ENCODE data around the gene TTC7B. TPM values are rescaled to one million over a fixed set of nuclear protein-coding genes. Genes with fewer than 3 reads are reported as not detected.

Gene TTC7B
- total RNA-seq, 1 donor from 2014 or later: 20.6 TPM

DNA sequence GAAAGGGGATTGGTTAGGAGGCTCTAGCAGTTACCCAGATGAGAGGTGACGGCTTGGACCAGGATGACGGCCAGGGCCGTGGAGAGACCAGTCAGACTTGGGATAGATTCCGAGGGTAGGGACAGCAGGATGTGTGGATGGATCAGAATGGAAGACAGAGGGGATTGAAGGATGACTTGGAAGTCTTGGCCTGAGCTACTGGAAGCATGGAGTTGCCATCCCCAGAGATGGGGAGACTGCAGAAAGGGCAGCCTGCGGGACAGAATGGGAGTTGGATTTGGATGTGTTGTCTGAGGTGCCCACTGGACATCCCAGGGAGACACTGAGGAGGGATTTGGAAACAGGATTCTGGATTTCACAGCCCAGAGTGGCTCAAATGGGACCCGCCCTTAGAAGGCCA lies 317.1 kb downstream of the TTC7B start:
- no peak overlapping the region for H3K27ac ChIP-seq
- TF ChIP-seq EZH2phosphoT487 (IDR thresholded peaks at IDR 0.05): no peak
- no peak for TF ChIP-seq EZH2 (IDR thresholded peaks at IDR 0.05)
- TF ChIP-seq, protein P1, sequence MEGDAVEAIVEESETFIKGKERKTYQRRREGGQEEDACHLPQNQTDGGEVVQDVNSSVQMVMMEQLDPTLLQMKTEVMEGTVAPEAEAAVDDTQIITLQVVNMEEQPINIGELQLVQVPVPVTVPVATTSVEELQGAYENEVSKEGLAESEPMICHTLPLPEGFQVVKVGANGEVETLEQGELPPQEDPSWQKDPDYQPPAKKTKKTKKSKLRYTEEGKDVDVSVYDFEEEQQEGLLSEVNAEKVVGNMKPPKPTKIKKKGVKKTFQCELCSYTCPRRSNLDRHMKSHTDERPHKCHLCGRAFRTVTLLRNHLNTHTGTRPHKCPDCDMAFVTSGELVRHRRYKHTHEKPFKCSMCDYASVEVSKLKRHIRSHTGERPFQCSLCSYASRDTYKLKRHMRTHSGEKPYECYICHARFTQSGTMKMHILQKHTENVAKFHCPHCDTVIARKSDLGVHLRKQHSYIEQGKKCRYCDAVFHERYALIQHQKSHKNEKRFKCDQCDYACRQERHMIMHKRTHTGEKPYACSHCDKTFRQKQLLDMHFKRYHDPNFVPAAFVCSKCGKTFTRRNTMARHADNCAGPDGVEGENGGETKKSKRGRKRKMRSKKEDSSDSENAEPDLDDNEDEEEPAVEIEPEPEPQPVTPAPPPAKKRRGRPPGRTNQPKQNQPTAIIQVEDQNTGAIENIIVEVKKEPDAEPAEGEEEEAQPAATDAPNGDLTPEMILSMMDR (IDR thresholded peaks at IDR 0.05): no peak
- no peak overlapping the region for H3K4me3 ChIP-seq
- no peak for DNase-seq (ENCODE audit: low spot score)
- H3K9me3 ChIP-seq (ENCODE audit: low read depth): no peaks in the 10 kb centered on the region
- H3K36me3 ChIP-seq: no peaks in the 10 kb centered on the region
- H3K27me3 ChIP-seq: no peaks in the 10 kb centered on the region
- H3K9ac ChIP-seq: no peak overlapping the region
- H2AFZ ChIP-seq (replicated peaks): no peak overlapping the region
- Mint-ChIP-seq H3K9me3 (peaks cover 3% of the 10 kb centered on the region), H3K4me3 (no peak overlapping the region), H3K4me1 (peaks cover 24% of the 10 kb centered on the region), H3K27me3 (ENCODE audit: insufficient read depth, low read depth) (peaks cover 20% of the 10 kb centered on the region), H3K27ac (no peak overlapping the region), H3K36me3 (no peaks in the 10 kb centered on the region)
- H3K4me2 ChIP-seq: no peak overlapping the region
- H3K79me2 ChIP-seq (ENCODE audit: low read depth): no peaks in the 10 kb centered on the region
- no peaks in the 10 kb centered on the region for H3F3A ChIP-seq (ENCODE audit: low read depth)
- no peaks in the 10 kb centered on the region for H3K4me1 ChIP-seq
- no peaks in the 10 kb centered on the region for H4K20me1 ChIP-seq (ENCODE audit: low read depth)

DNA sequence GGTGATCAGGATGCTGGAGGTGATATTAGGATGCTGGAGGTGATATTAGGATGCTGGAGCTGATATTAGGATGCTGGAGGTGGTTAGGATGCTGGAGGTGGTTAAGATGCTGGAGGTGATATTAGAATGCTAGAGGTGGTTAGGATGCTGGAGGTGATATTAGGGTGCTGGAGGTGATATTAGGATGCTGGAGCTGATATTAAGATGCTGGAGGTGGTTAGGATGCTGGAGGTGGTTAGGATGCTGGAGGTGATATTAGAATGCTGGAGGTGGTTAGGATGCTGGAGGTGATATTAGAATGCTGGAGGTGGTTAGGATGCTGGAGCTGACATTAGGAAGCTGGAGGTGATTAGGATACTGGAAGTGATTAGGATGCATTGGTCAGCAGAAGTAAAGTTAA lies 318.0 kb downstream of the TTC7B start:
- DNase-seq (ENCODE audit: low spot score): no peak
- no peaks in the 10 kb centered on the region for H3K4me1 ChIP-seq
- peaks cover 3% of the 10 kb centered on the region for H3K9me3 Mint-ChIP-seq
- H3K9ac ChIP-seq: no peak overlapping the region
- H3K4me3 Mint-ChIP-seq: peak overlapping the region; percentile 33
- H2AFZ ChIP-seq (replicated peaks): no peak overlapping the region
- no peak for TF ChIP-seq EZH2 (IDR thresholded peaks at IDR 0.05)
- TF ChIP-seq, protein P1 (IDR thresholded peaks at IDR 0.05): no peak
- no peak for TF ChIP-seq EZH2phosphoT487 (IDR thresholded peaks at IDR 0.05)
- H3K27ac Mint-ChIP-seq: no peak overlapping the region
- H3K27me3 Mint-ChIP-seq (ENCODE audit: insufficient read depth, low read depth): peaks cover 25% of the 10 kb centered on the region
- H3K4me2 ChIP-seq: no peak overlapping the region
- no peaks in the 10 kb centered on the region for H3F3A ChIP-seq (ENCODE audit: low read depth)
- no peak overlapping the region for H3K27ac ChIP-seq
- no peaks in the 10 kb centered on the region for H3K36me3 Mint-ChIP-seq
- H3K79me2 ChIP-seq (ENCODE audit: low read depth): no peaks in the 10 kb centered on the region
- H3K4me1 Mint-ChIP-seq: peaks cover 29% of the 10 kb centered on the region
- no peaks in the 10 kb centered on the region for H4K20me1 ChIP-seq (ENCODE audit: low read depth)
- no peak overlapping the region for H3K4me3 ChIP-seq
- no peaks in the 10 kb centered on the region for H3K36me3 ChIP-seq
- no peaks in the 10 kb centered on the region for H3K27me3 ChIP-seq
- no peaks in the 10 kb centered on the region for H3K9me3 ChIP-seq (ENCODE audit: low read depth)

DNA sequence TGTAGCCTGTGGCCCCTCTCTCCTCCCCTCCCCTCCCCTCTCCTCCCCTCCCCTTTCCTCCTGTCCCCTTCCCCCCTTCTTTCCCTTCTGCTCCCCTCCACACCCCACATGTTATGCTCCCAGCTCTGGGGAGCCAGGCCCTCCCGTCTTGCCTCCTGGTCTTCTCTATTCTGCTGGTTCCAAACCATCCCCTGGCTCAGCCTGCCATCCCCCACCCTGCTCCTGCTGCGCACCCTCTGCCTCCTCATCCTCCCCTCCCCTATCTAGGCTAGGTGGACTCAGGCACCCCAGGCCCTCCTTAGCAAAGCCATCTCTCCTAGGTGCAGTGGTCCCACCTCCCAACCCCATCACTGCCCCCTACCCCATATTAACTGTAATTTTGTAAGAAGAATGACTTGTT lies 319.9 kb downstream of the TTC7B start:
- peaks cover 3% of the 10 kb centered on the region for H3K9me3 Mint-ChIP-seq
- H3K27ac ChIP-seq: no peak overlapping the region
- H3K27me3 Mint-ChIP-seq (ENCODE audit: insufficient read depth, low read depth): peaks cover 23% of the 10 kb centered on the region
- no peak overlapping the region for H3K4me2 ChIP-seq
- H3K27ac Mint-ChIP-seq: no peak overlapping the region
- H3K4me3 Mint-ChIP-seq: no peak overlapping the region
- H3K9me3 ChIP-seq (ENCODE audit: low read depth): no peaks in the 10 kb centered on the region
- peaks cover 34% of the 10 kb centered on the region for H3K4me1 Mint-ChIP-seq
- H2AFZ ChIP-seq (replicated peaks): no peak overlapping the region
- no peaks in the 10 kb centered on the region for H3K36me3 Mint-ChIP-seq
- H3K79me2 ChIP-seq (ENCODE audit: low read depth): no peaks in the 10 kb centered on the region
- no peaks in the 10 kb centered on the region for H4K20me1 ChIP-seq (ENCODE audit: low read depth)
- H3K9ac ChIP-seq: no peak overlapping the region
- H3K4me1 ChIP-seq: peaks cover 8% of the 10 kb centered on the region
- DNase-seq (ENCODE audit: low spot score): no peak
- TF ChIP-seq EZH2phosphoT487 (IDR thresholded peaks at IDR 0.05) (no peak), EZH2 (IDR thresholded peaks at IDR 0.05) (no peak)
- TF ChIP-seq, protein P1 (IDR thresholded peaks at IDR 0.05): no peak
- H3F3A ChIP-seq (ENCODE audit: low read depth): no peaks in the 10 kb centered on the region
- H3K27me3 ChIP-seq: no peaks in the 10 kb centered on the region
- H3K36me3 ChIP-seq: no peaks in the 10 kb centered on the region
- H3K4me3 ChIP-seq: no peak overlapping the region

Measured in neural progenitor cell (in vitro differentiated cells).